Stimulated activated naive CD8-positive, alpha-beta T cell treated with anti-CD3 and anti-CD28 coated beads, Interleukin-15, Interleukin-2, amounts not matched to agents 100 U/mL and 50 U/mL, for 24 hours (primary cell): ENCODE data around the gene IL33.

Source experiments
- ATAC-seq: fragments of 150-1000 bp; cut with Tn5 transposase; one replicate; pipeline ENCODE4 v1.10.0; 2021
- DNase-seq: peaks from one replicate; pipeline ENCODE4 v3.0.0; 2021

IL33 gene

DNA sequence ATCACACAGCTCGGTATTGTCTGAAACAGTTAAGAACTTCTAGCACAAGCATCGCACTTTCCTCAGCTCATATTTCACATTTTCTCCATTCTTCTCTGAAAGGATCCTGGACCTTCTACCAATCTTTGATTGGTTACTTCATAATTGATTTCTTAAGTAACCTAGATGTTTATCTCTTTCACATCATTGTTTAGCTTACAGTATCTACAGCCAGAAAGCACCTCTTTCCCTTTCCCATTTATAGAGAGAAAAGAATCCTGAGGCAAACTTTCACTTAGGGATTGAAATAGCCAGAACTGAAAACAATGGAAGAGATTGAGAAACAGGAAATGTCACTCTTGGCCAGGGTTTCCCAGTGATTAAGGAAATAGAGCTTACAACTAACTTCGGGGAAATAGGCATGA, 2.5 kb downstream of the IL33 start:
- DNase-seq (no peak), ATAC-seq (no peak)

GRCh38 chr9:6219040-6219439, 3.4 kb downstream of the IL33 start:
- DNase-seq (no peak), ATAC-seq (no peak)

DNA sequence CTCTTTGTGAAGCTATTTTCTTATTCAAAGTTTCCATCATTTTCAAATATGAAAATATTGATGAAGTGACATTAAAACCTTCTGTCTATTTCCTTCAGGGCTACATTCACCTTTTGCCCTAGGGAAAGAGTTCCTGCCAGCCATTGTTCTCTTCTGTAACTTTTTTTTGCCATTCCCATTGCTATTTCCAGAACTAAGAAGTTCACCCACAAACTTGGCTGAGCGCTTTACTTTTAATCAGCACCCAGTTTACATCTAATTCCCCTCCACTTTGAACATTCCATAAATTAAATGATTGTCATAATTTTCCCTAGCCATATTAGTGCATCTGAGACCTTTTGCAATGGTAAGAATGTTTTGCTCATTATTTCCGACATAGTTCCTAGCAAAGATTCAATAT, 4.4 kb downstream of the IL33 start:
- DNase-seq (no peak), ATAC-seq (no peak)

DNA sequence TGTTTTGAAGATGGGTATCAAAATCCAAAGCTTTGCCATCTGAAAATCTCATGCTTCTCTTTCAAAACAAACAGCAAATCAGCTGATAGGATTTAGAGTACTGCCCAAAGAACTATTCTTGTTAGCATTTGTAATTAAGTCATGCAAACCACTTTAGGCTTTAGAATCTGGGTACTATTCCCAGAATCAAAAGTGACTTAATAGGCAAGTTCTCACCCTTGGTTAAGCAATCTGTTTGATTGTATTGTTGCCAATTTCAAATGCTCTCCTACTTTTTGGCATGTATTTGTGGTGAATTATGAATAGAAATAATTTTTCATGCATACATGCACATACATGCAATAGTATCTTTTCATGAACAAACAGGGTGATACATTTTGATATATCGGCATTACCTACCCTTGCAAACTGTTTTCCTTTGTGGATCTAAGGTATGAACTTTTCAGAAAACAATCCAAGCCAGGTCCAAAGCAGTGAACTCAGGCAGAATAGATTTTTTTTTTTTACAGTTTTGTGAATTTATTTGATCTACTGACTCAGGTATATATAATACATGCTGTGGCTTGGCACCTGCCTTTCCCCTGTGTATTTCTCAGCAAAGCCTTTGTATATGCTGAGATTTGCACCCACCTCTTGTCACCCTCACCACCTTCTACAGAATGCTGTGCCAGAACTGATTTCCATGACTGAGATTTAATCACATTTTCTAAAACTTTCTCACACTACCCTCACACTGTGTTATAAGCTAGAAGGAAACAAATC, 9.0 kb downstream of the IL33 start:
- no peak for DNase-seq
- no peak for ATAC-seq

DNA sequence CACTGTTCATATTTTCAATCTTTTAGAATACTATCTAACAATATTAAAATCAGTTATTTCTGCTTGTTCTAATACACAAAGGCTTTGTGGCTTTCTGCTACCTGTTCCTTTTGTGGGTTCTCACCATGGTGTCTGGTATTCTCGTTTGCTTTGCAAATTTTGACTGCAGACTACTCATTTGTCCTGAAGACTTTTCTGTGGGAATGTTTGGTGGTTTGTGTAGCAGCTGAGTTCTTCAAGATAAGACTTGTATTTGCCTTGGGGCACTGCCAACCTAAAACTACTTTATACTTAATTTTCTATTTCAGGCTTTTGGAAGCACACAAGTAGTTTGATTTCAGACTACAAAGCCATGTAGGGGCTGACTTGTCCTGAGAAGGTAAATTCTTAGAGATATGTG, 11.1 kb downstream of the IL33 start:
- ATAC-seq (no peak), DNase-seq (no peak)

DNA sequence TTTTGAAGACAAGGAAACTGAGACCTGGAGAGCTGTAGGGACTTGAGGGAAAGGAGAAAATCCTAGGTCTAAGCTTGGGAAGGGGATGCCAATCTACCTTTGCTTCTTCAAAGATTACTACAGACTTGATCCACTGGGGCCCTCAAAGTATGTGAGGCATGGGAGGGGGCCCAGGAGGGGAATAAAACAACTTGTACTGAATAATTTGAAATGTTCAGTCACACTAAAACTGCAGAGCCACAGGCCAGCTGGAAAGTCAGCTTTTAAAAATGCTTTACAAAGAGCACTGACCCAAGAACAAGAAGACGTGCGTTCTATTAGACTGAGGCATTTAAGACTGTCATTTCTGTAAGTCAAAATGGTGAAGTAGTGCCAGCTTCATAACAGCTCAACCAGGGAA, 13.6 kb downstream of the IL33 start:
- DNase-seq (no peak), ATAC-seq (no peak)

- DNase-seq (no peak), ATAC-seq (no peak)
These were observed 14.0 kb downstream of the IL33 start for GRCh38 chr9:6229619-6230018.

DNA sequence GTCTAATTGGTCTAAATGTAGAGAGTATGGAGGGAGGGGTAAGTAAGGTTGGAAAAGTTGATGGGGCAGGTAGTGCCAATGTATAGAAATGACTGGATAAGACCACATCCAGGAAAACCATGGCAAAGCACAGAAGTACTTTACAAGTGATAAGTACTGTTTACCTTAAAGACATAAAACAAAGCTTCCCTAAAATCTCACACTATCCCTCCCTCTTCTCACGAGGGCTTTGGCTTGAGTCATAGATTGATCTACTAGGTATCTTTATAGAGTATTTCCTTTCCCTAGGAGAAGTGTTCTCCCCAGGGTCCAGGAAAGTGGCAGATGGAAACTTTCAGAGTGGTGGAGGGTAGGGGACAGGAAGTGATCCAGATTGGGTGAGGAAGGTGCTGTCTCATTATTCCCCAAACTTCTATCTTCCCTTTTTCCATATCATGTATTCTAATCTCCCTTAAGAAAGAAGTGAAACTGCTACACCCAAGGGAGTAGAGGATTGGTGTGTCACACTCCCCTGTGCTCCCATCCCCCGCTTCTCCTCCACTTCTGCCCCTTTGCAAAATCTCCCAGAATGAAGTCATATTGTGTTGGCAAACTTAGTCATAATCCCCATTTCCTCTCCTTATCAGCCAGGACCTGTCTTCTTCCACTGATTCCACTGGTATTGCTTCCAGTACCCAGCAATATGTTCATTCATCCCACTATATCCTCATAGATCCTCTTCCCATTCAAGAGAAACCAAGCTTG, 14.6 kb downstream of the IL33 start:
- ATAC-seq (no peak), DNase-seq (no peak)

DNA sequence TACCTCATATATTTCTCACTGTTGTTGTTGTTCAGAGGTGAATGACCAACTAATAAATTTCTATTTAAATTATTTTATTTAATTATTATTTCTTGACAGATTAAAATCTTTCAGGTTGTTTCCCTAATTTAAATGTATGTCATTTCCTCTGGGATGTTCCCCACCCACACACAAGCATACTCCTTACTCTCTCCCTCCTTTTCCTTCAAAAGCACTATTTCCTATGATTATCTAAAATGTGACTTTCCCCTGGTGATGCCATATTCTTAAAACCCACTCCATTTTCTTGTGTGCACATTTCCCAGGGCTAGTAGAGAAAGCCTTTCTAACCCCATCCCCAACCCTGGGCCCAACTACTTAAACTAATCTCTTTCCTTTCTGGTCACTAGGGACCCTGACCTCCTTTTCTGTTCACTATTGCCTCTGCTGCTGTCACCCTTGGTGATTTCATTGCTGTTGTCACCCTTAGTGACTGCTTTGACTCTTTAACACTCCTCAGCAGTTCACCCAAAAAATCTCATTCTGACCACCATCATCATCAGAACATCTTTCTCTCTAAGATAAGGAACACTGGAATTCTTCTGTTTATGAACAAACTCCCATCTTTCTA, 16.8 kb downstream of the IL33 start:
- no peak for ATAC-seq
- no peak for DNase-seq

- DNase-seq (no peak), ATAC-seq (no peak)
These were observed 18.4 kb downstream of the IL33 start for GRCh38 chr9:6234014-6234413.

DNA sequence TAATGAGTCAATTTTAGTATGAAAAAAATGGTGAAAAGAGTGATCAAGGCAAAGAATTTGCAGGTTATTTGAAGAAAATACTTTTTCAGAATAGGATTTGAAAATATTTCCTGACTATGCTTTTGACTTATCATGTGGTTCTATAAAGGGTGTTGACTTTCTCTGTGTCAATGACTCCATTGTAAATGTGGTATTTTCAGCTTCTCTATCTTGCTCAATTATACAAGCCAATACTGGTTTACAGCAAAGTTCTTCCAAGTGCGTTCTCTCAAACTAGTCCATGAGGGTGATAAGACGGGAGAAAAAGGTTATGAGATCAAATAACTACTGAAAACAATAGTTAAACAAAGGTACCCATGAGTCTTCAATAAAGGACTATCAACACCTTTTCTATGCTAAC, 21.7 kb downstream of the IL33 start:
- no peak for ATAC-seq
- DNase-seq = no peak

- ATAC-seq = no peak
- no peak for DNase-seq
These were observed 23.4 kb downstream of the IL33 start for GRCh38 chr9:6239048-6239461.

GRCh38 chr9:6239694-6240093, 24.1 kb downstream of the IL33 start:
- no peak for ATAC-seq
- no peak for DNase-seq

GRCh38 chr9:6243746-6244145, 28.1 kb downstream of the IL33 start:
- peak; percentile 57 for ATAC-seq
- no peak for DNase-seq

GRCh38 chr9:6247266-6247665, 31.7 kb downstream of the IL33 start:
- DNase-seq (no peak), ATAC-seq (no peak)

- no peak for DNase-seq
- ATAC-seq = no peak
These were observed 53.3 kb downstream of the IL33 start for GRCh38 chr9:6268826-6269397.

DNA sequence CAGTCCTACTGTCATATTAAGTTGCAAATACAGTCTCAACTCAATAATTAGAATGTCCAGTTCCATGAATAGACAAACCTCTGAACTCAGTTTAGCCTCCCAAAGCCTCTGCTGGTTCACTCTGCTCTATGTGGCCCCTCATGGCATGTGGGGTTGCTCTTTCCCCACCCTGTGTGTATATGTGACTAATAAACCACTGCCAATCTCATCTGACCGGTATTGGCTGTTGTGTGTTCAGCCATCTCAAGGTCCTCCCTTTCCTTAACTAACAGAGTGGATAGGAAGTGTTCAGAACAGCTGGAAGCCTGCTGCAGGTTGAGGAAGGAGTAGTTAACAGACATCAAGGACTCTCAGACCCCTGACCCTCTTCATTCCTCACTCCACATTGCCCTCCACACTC, 55.3 kb downstream of the IL33 start:
- DNase-seq (no peak), ATAC-seq (no peak)

DNA sequence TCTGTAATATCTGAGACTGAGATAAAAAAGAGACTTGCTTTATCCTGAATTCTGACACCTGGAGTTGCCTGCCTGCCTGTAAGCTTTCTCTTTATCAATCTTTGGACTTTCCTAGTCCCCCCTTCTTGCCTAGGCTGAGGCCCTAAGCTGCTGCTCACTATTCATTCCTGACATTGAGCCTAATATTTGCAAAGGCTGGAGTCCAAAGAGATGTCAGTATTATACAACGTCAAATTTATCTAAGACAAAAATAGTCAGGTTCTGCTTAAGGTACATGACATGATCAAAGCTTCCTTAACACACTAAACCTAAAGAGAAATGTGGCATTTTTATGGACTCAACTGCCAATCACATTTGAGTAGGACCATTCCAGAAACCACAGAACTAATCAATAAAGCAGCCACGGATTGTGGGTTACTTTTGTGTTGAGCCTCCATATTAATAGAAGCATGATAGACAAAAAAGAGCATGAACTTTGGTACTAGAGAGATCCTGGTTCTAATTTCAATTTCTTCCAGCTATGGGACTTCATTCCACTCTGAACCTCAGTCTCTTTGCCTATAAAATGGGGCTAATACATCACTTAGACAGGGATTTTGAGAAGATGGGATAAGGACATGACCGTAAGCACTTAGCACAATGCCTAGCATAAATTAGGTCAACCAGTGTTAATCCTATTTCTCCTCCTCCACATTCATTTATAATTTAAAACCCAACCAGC, 56.1 kb downstream of the IL33 start:
- no peak for DNase-seq

DNA sequence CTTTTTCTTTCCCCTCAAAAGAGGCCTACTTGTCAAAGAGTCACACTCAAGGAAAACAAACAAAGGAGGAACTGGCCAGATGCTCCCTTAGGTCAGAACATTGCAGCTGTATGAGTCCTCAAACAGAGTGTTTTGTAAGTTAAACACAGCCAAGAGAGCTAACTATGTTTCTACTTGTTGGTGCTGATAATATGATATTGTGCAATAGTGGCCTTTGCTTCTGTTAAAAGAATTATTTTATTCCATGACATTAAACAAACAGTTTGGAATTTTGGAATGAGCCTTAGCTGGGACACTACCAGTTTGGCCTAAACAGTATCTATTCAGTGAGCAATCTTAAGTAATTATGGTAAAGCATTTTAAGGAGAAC, 56.6 kb downstream of the IL33 start:
- no peak for DNase-seq
- no peak for ATAC-seq

More for the DNA sequence above, 56.1 kb downstream of the IL33 start:
- ATAC-seq = no peak

DNA sequence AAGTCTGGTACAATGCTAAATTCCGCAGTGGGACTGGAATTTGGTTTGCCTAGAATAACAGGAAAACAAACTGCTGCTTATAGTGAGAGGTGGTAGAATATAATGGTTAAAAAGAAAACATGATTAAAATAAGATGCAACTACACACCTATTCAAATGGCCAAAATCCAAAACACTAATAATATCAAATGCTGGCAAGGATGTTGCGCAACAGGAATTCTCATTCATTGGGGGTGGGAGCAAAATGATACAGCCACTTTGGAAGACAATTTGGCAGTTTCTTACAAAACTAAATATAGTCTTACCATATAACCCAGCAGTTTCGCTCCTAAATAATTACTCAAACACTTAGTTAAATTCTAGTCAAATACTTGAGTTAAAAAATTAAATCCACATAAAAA, 61.8 kb downstream of the IL33 start:
- DNase-seq = no peak
- no peak for ATAC-seq

DNA sequence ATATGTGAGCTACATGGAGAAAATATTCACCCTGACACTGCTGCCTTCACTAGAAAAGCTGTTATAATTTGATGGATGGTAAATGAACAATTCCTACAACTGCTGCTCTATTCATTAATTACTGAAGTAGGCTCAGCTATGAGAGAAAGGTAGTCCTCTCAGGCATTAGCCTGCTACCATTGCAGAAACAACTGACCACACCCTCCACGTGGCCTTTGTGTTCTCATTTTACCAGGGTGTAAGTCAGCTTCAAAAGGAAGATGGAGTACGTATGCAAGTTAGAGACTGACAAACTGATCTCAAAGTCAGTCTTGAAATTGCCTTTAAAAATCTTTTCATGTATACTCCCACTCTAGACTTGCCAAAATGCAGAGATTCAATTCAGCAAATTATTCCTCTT, 86.3 kb downstream of the IL33 start:
- ATAC-seq (no peak), DNase-seq (no peak)

- no peak for DNase-seq
- ATAC-seq = peak; percentile 9
These were observed 86.8 kb downstream of the IL33 start for GRCh38 chr9:6302417-6302816.

- no peak for ATAC-seq
- DNase-seq = no peak
These were observed 88.6 kb downstream of the IL33 start for GRCh38 chr9:6304232-6304631.
